GM18870 (cell line): ENCODE data around the gene C1orf167.
"Not testable (repeated sequence)": the region's sequence is repeated elsewhere in the genome, so short reads cannot be mapped to it uniquely, and the experiment has no call there.

Source experiments
- ATAC-seq: cut with Tn5 transposase; IDR thresholded peaks from one replicate; pipeline ENCODE4 v1.9.1; 2021; ENCODE audit warnings: moderate library complexity; ENCODE audit not compliant: unreplicated experiment

C1orf167 gene

DNA sequence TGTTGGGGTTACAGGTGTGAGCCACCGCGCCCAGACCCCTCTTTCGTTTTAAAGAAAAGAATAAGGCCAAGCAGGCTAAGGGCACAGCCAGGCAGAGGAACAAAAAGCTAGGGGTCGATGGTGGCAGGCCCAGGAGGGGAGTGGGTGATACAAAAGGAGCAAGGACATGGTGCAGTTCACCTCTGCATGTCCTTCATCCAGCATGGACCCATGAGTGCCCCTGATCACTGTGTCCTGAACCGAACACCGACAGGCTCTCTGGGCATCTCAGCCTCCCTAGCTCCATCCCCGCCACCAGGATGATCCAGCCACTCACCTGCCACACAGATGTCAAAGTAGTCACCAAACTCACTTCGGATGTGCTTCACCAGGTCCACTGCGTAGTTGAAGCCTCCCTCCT lies 37.9 kb downstream of the C1orf167 start:
- ATAC-seq = no peak

GRCh38 chr1:11800391-11800755 lies 38.4 kb downstream of the C1orf167 start:
- no peak for ATAC-seq

DNA sequence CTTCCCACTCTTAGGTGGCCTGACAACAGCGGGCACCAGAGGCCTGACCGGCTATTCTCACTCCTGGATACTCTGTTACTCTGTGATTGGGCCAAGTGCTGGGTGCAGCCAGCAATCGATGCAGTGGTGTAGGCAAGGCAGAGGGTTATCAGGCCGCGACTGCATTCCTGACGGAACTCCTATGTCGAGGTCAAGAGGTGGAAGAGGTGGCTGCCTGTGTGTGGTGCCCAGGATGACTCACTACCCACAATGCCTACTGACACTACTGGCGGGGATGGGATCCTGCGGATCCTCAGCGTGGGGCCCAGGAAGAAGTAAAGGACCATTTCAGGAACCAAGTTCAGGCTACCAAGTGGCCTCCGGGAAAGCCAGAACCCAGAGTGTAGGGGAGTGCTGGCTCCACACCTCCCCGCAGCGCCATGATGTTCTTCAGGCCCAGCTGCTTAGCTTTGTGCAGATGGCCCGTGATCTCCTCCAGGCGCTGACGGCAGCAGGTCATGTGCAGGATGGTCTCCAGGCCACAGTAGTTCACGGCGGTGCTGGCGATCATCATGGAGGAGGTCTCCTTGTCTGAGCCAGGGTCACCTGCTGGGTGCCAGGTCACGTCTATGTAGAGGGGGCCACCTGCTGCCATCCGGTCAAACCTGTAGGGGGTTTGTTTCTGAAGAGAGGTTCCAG lies 38.9 kb downstream of the C1orf167 start:
- no peak for ATAC-seq

GRCh38 chr1:11802616-11802972 lies 40.6 kb downstream of the C1orf167 start:
- no peak for ATAC-seq

DNA sequence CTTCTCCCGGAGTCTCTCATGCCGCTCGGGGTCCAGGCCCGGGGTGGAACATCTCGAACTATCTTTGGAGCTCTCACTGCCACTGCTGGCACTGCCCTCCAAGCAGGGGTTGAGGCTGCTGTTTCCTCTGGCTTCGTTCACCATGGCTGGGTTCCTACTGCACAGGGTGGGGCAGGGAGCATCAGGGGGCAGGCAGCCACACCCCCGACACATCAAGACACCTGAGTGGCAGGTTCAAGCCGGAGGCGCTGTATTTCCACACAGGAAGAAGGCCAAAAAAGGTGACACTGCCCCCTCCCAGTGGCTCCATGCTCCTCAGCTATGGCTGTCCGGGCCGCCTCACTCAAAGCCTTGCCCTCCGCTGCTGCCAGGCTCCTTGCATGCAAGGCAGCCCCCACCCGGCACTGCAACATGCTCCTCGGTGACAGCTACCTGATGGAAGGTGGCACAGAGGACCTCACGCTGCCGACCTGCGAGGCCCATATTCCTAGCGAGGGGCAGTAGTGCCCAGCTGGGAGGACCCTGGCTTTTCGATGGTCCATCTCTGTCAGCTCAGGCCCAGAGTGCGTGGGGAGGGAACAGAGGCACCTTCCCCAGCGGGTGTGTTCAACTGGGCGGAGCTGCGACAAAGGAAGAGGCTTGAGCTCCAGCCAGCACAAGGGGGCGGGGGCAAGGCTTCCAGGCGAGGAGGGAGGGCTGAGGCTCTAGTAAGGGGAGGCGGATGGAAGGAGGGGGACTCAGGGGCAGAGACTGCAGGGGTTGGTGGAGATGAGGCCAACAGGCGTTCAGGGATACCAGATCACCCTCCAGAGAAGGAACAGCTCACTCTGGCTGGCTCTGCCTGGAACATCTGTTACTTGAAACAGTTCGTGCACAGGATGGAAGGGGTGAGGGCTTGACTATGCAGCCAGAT lies 41.2 kb downstream of the C1orf167 start:
- no peak for ATAC-seq

DNA sequence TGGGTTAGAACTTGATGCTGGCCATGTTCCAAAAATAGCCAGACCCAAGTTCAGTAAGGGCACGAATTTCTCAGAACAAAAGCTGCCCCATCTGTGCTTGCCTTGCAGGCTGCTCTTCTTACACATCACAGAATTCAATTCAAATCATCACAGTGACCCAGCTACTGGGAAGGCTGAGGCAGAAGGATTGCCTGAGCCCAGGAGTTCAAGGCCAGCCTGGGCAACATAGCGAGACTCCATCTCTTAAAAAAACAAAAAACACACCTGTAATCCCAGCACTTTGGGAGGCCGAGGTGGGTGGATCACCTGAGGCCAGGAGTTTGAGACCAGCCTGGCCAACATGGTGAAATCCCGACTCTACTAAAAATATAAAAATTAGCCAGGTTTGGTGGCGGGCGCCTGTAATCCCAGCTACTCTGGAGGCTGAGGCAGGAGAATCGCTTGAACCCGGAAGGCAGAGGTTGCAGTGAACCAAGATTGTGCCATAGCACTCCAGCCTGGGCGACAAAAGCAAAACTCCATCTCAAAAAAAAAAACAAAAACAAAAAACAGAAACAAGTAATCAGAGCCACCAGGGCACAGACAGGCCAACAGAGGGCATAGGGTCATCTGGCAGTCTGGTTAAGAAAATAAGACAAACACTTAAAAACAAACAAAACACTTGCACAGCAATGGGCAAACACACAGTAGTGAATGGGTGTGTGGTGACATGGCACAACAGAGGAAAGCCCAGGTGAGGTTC lies 42.1 kb downstream of the C1orf167 start:
- ATAC-seq = not testable (repeated sequence)

DNA sequence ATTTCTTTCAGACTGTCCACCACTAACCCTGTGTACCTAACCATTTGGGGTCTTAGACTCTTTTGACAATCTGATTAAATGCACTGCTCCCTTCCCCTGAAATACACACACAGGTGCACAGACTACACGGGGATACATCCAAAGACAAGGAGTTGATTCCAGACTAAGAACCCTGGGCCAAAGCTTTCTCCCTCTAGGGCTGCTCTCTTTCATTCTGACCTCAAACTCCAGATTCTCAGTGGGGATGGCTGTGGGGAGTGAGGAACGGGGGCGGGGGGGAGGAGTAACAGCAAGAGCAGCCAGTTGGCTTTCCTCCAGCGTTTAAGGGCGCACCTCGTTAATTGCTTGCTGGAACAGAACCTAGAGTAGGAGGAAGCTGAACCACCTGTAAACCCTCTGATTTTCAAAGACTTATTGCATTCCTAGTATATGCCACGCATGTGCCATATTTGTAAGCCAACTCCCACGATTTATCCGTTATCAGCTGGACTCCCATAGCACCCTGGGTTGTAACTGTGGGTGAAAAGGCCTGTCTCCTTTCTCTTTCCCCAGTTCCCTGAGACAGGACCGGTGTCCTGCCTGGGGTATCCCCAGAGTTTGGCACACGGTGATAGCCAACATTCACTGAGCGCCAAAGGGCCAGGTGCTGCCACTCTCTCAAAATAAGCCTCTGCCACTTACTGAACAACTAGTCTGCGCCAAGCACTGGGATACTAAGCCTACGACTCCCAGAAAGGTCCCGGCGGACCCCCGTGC lies 42.9 kb downstream of the C1orf167 start:
- no peak for ATAC-seq

GRCh38 chr1:11805422-11806306 lies 43.7 kb downstream of the C1orf167 start, which contains the start of the genes CLCN6 and MTHFR:
CLCN6 (plus strand) TSS chr1:11806191; CDS start chr1:11806263, 72 bp downstream.
MTHFR (minus strand) TSS chr1:11805964; CDS start chr1:11803116, 2,848 bp downstream.
- ATAC-seq = peak; percentile 77

DNA sequence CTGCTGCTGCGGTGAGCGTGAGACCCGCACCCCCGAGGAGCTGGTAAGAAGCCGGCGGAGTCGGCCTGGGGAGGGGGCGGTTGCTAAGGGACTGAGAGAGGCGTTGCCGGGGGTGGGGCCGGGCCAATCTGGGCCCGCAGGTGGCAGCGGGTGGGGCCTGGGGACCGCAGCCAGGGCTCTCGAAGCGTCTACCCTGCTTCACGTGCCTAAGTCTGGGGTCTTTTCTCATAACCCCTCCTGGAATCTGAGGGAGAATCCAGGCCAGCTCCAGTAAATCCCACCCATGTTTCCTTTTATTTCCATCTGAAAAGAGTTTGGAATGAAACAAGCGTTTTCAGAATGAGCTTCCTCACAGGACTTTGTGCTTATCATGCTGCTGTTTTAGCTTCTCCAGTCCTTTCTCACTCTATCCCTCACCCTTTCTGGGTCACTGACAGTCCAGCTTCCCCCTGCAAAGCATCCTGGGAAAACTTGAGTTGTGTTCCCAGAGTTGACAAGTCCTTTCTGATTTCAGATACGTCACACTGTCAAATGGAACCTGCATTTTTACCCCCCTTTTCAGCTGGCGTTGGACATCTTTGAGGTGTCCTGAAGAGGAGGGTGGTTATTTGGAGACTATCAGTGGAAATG lies 44.4 kb downstream of the C1orf167 start:
- ATAC-seq = peak; percentile 11

GRCh38 chr1:11807133-11807532 lies 45.1 kb downstream of the C1orf167 start:
- ATAC-seq = no peak

- no peak for ATAC-seq
Measured at GRCh38 chr1:11813021-11813420, 51.0 kb downstream of the C1orf167 start.

- ATAC-seq = no peak
Measured at GRCh38 chr1:11817192-11817591, 55.2 kb downstream of the C1orf167 start.

GRCh38 chr1:11822091-11822490 lies 60.1 kb downstream of the C1orf167 start:
- no peak for ATAC-seq

- no peak for ATAC-seq
Measured at GRCh38 chr1:11823366-11824137, 61.6 kb downstream of the C1orf167 start.

GRCh38 chr1:11825131-11825530 lies 63.1 kb downstream of the C1orf167 start:
- no peak for ATAC-seq

DNA sequence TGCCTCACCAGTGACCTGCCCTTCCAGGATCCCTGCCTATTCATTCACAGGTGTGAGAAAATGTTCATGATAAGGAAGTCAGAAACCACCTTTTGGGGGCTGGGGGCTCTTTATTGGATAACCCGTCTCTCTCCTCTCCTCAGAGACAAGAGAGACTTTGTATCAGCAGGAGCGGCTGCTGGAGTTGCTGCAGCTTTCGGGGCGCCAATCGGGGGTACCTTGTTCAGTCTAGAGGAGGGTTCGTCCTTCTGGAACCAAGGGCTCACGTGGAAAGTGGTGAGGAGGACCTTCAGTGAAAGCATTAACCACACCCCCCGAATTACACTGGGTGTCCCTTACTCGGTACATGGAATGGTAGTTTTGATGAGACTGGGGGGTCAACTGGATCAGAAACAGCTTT lies 65.0 kb downstream of the C1orf167 start:
- ATAC-seq = no peak

DNA sequence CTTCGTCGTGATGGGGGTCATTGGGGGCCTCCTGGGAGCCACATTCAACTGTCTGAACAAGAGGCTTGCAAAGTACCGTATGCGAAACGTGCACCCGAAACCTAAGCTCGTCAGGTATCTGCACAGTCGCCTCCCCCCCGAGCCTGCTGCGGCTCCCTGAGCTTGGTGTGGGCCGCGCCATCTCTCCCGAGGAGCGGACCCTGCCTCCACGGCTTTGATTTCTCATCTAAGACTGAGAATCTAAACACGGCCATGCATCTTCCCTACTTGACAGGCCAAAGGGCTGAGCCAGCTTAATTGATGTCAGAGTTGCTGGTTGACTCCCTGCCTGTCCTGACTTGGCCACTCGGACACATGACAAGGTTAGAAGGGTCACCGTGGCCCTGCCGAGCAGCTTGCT lies 66.5 kb downstream of the C1orf167 start:
- ATAC-seq = no peak

DNA sequence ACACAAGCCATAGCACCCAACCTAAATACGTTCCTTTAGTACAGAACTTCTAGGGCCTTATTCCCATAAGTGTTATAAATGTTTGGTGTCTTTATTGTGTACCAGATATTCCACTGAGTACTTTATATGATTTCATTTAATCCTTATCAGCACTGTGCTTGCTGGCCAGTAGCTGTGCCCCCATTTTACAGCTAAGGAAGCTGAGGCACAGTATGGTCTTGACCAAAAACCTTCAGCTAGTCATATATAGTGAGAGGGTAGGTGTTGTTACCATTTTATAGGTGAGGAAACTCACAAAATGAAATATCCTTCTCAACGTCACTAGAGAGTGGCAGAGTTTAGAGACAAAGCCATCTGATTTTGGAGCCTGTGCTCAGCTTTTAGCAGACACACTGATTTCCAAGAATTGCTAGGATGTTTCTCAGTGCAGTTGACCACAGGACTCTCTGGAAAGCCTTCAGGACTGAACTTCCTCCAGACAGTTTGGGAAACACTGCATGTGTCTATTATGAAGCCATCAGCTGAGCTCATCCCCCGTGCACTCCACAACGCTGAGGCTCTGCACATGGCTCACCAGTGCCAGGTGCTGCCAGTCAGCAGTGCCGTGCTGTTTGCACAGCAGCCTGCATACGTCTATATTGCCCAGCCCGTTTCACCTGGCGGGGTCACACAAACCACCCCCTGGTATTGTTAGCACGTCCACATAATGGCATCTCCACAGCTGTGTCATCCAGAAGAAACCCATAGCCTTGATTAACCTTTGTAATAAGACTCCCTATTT lies 70.1 kb downstream of the C1orf167 start:
- no peak for ATAC-seq
